Eye (tissue), 1 donor: Measurements from ENCODE around the gene WDR46.
"Not testable (repeated sequence)": the region's sequence is repeated elsewhere in the genome, so short reads cannot be mapped to it uniquely, and the experiment has no call there.

ENCODE experiments used
- DNase-seq: peaks from one replicate; pipeline ENCODE4 v3.0.0-alpha.2; 2015

Gene WDR46

GRCh38 chr6:33286946-33287914 lies 1.8 kb downstream of the WDR46 start:
- no peak for DNase-seq

- DNase-seq: not testable (repeated sequence)
Observed at GRCh38 chr6:33285214-33285613, 3.8 kb downstream of the WDR46 start.

GRCh38 chr6:33280539-33280938 lies 8.5 kb downstream of the WDR46 start:
- no peak for DNase-seq

DNA sequence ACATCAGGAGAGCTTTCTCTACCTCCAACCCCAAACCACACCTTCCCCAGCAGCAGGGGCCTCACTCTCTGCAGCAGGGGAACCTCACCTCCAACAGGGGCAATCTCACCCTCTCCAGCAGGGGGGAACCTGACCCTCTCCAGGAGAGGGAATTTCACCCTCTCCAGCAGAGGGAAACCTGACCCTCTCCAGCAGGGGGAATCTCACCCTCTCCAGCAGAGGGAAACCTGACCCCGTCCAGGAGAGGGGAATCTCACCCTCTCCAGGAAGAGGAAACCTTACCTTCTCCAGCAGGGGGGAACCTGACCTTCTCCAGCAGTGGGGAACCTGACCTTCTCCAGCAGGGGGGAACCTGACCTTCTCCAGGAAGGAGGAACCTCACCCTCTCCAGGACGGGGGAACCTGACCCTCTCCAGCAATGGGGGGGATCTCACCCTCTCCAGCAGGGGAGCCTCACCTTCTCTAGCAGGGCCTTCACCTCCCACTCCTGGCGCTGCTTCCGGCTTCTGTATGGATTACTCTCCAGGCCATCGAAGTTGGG lies 9.0 kb downstream of the WDR46 start:
- DNase-seq: no peak

DNA sequence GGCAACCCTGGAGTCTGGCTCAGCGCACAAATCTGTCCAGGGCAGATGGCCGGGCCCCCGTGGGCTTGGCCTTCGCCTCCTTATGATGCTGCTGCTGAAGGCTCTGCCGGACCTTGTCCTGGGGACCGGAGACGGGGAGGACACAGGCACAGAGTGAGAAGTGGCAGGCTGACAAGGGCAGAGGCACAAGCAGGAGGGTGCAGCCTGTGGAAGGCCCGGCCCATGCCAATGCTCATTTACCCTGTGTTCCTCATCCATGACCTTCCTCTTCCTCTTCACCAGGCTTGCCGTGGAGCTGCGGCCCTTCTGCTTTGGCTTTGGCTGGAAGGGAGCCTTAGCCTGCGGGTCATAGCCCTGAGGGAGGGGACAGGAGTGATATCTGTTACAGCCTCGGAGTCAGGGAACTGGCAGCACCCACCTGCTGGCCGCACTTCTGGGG lies 9.8 kb downstream of the WDR46 start:
- no peak for DNase-seq

GRCh38 chr6:33278810-33279209 lies 10.2 kb downstream of the WDR46 start:
- DNase-seq: no peak

DNA sequence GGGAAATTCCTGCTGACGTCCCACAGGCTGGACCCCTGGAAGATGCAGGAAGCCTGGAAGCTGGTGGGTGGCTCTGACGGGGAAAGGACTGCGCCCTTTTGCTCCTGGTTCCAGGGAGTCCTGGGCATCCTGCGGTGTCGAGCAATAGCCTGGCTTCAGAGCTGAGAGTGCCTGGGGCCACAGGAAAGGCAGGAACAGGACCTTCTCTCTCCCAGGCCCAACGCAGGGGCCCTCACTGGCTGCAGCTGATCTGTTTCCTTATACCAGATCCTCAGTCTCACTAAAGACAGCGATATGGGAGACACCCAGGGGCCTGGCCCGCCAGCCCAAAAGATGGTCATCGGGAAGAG lies 10.7 kb downstream of the WDR46 start:
- no peak for DNase-seq

- DNase-seq: no peak
Observed at GRCh38 chr6:33277663-33278391, 11.2 kb downstream of the WDR46 start.

DNA sequence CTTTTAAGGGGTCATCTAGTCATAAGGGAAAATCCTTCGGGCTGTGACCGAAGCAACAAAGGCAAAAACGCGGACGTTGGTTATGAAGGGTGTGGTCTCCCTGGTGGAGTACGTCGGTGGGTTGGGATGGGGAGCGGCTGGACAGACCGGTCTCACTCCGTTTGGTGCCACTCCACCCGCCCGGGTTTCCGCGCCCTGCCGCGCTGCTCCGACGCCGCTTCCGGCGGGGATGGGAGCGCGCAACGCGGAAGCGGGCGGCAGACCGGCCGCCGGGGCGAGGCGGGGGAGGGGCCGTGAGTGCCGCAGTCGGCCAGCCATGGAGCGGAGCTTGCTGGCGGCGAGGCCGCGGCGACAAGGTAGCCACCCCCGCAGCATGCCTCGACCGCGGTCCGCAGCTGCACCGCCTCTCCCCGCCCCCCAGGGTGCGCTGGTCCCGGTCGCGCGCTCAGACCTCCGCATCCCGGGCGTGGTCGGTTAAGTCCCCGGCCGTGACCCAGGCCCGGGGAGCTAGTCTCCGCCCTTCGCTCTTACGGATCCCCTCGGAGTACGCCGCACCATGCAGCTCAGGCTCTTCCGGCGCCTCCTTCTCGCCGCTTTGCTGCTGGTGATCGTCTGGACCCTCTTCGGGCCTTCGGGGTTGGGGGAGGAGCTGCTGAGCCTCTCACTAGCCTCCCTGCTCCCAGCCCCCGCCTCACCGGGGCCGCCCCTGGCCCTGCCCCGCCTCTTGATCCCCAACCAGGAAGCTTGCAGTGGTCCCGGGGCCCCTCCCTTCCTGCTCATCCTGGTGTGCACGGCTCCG lies 12.0 kb downstream of the WDR46 start, which contains the start of gene B3GALT4:
Gene B3GALT4, plus strand, starts transcription at position 260 of the 799 bp plus-strand sequence. Its CDS starts 297 bp downstream, at position 557.
- peak; percentile 89 for DNase-seq

DNA sequence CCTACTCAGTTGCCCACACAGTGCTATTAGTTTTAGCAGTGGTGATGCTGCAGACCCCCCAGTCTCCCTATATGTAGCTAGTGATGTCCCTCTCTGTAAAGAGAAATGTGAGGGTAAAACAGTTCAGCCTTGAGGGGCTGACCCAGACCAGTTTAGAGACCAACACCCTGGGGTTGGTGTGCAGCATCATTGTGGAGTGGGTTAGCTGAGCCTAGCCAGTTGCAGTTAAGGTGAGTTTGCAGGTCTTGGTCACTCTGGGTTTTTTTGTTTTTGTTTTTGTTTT lies 12.5 kb downstream of the WDR46 start:
- no peak for DNase-seq

- DNase-seq: not testable (repeated sequence)
Observed at GRCh38 chr6:33275795-33276580, 13.1 kb downstream of the WDR46 start.

DNA sequence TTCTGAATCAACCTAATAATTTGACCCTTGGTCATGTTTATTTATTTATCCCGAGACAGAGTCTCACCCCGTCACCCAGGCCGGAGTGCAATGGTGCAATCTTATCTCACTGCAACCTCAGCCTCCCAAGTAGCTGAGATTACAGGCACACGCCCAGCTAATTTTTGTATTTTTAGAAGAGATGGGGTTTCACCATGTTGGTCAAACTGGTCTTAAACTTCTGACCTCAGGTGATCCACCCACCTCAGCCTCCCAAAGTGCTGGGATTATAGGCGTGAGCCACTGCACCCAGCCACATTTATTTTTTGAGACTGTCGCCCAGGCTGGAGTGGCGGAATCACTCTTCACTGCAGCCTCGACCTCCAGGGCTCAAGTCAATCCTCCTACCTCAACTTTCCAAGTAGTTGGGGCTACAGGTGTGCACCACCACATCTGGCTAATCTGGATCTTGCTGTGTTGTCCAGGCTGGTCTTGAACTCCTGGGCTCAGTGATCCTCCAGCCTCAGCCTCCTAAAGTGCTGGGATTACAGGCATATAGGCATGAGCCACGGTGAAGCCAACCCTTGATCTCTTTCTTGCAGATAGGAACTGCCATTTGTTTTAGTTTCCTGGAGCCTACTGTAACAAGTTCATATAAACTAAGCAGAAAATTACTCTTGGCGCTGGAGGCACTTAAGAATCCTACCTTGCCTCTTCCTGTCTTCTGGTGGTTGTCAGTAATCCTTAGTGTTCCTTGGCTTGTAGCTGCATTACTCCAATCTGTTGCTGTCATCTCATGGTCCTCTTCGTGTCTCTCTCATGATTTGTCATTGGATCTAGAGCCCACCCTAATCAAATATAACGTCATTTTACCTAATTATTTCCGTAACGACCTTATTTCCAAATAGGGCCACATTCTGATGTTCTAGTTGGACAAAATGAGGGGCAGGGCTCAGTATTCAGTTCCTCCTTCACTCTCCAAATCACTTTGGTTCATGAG lies 14.8 kb downstream of the WDR46 start:
- no peak for DNase-seq

DNA sequence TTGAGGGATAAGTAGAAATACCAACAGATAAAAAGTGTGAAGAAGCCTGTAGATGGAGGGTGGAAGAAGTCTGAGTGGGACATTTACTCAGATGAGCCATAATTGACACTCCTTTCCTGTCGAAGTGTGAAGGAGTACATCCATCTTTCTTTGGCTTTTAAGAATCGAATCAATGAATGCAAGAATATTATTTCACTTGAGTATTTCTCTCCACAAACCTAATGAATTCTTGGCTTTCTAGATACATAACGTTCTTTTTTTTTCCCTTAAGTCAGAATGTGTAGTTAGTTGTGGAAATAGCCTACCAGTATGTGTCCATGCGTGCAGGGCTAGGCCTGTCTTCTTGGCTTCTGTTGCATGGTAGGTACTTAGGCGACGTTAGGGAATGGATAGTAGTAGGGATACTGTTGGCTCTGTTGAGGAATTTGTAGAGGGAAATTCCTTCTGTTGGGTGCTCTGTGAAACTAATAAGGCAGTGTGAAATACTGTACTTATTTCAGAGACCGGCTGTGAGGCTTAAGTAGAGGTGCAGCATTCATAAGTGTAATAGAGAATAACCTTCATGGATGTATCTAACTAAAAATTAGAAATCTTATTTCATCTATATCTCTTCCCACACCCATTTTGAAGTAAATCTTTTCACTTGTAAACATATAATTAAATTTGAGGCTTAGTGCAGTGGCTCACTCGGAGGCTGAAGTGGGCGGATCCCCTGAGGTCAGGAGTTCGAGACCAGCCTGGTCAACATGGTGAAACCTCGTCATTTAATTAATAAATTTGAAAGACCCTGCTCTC lies 15.7 kb downstream of the WDR46 start:
- no peak for DNase-seq

GRCh38 chr6:33272275-33273128 lies 16.5 kb downstream of the WDR46 start:
- DNase-seq: no peak

- DNase-seq: peak; percentile 100
Observed at GRCh38 chr6:33271468-33272274, 17.4 kb downstream of the WDR46 start, which contains the start of the genes RPS18 and VPS52. RPS18 (plus strand) TSS chr6:33272075; CDS start chr6:33272120, 45 bp downstream. VPS52 (minus strand) TSS chr6:33271876; CDS start chr6:33271675, 201 bp downstream.

DNA sequence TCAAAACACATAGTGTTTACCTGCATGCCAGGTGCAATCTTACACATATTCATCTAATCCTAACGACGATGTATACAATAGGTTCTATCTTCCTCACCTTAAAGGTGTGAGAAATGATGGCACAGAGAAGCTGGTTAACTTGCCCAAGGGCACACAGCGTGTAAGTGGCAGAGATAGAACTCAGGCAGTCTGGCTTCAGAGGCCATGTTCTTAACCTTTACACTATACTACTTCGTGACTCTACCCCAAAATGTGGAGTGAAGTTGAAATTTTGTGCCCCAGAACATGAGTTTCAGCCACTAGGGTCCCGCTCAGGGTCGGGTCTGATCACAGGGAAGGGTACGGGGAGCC lies 17.9 kb downstream of the WDR46 start:
- no peak for DNase-seq

DNA sequence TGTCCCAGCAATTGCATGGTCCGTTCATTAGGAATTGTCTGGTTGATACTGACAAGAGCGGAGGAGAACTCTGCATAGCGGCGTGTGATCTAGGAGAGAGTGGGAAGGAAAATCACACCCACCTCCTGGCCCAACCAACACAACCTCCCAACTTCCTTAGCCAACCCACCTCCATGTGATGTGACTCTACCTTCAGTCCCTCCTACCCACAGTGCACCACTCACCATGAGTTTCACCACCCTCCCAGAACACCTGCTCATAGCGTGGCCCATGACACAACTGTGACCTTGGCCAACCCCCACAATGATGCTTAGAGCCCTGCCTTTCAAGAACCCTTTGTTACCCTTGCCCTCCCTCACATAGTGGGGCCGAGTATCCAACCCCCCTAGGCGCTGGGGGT lies 25.0 kb downstream of the WDR46 start:
- DNase-seq: no peak

DNA sequence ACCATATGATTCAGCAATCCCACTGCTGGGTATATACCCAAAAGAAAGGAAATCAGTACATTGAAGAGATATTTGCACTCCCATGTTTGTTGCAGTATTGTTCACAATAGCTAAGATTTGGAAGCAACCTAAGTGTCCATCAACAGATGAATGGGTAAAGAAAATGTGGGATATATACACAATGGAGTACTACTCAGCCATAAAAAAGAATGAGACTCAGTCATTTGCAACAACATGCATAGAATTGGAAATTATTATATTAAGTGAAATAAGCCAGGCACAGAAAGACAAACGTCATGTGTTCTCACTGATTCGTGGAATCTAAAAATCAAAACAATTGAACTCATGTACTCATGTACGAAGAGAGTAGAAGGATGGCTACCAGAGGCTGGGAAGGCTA lies 26.5 kb downstream of the WDR46 start:
- DNase-seq: not testable (repeated sequence)
